Testis (tissue), 3 donors: ENCODE measurements around the gene HS1BP3. TPM values are rescaled to one million over a fixed set of nuclear protein-coding genes. Genes with fewer than 3 reads are reported as not detected.
A peak's percentile ranks its signal among the peaks of the same experiment; 100 is the strongest.

Source experiments
- DNase-seq: peaks from one replicate; pipeline ENCODE4 v3.0.0-alpha.2; 2019
- H3K27ac ChIP-seq, 2 donors: fragments of 200-600 bp; sonication (generic); one replicate each; pipeline ENCODE4 v1.5.1; 2019
- H3K27me3 ChIP-seq: fragments of 200-600 bp; sonication (generic); one replicate; pipeline ENCODE4 v1.5.1; 2019
- H3K36me3 ChIP-seq: fragments of 200-600 bp; sonication (generic); one replicate; pipeline ENCODE4 v1.5.1; 2017; ENCODE audit warnings: low read depth; ENCODE audit errors: missing control alignments
- H3K4me1 ChIP-seq: fragments of 200-600 bp; sonication (generic); one replicate; pipeline ENCODE4 v1.5.1; 2019
- H3K4me3 ChIP-seq, 2 donors: fragments of 200-600 bp; sonication (generic); one replicate each; pipeline ENCODE4 v1.5.1; 2017 to 2019
- H3K9me3 ChIP-seq: fragments of 200-600 bp; sonication (generic); one replicate; pipeline ENCODE4 v1.5.1; 2017
- CTCF ChIP-seq, 3 experiments: fragments of 450-650 bp in 2 of 3; fragments of 200-600 bp in 1 of 3; sonication (generic) in 1 of 3; IDR thresholded peaks; one replicate each; pipeline ENCODE4 v1.5.1; 2016 to 2019; ENCODE audit warnings: antibody characterized with exemption in 3 of 3, mild to moderate bottlenecking in 2 of 3, moderate library complexity in 1 of 3
- POLR2A ChIP-seq: fragments of 450-650 bp; IDR thresholded peaks from one replicate; pipeline ENCODE4 v1.6.1; 2017; ENCODE audit warnings: antibody characterized with exemption, mild to moderate bottlenecking, moderate library complexity
- WGBS, 2 donors: methylation state at CpG; one replicate each; pipeline ENCODE4 v1.1.5; 2018; 5-methylcytosine and 5-hydroxymethylcytosine counted together
- intact Hi-C: fragments of 100-400 bp; cut with DNase I; formaldehyde crosslinking; loops from one replicate; pipeline ENCODE4 v1.15.1; 2023; ENCODE audit warnings: low total_unique reads
- polyA plus RNA-seq: library from polyadenylated mRNA; stranded (reverse); fragments of 350-450 nt; fragmentation: Illumina TruSeq; extraction: RNeasy Lipid Tissue Mini Kit (QIAGEN cat#74804); gene quantifications from one replicate; pipeline ENCODE4 v1.2.3, GENCODE V29; 2014; ENCODE audit warnings: low read depth, low replicate concordance; ENCODE audit not compliant: insufficient read depth
- total RNA-seq, 2 donors: library from RNA; depleted of rRNA; stranded (reverse); fragments of >200 nt; gene quantifications; one replicate each; pipeline ENCODE4 v1.2.3, GENCODE V29; 2016

The HS1BP3 gene
- total and polyA plus RNA-seq, 3 donors from 2014 or later: 23.5 to 31.6 (median 25.0) TPM

GRCh38 chr2:20653695-20654534, 3.0 kb upstream of the HS1BP3 start:
- intact Hi-C loops: no loop called here
- Histone ChIP-seq H3K4me3 (no peak overlapping the region), H3K27ac (no peak overlapping the region), H3K4me1 (peaks cover 17% of the 10 kb centered on the region), H3K9me3 (no peaks in the 10 kb centered on the region), H3K27me3 (no peaks in the 10 kb centered on the region), H3K36me3 (no peaks in the 10 kb centered on the region)
- no peak for DNase-seq
- TF ChIP-seq CTCF (IDR thresholded peaks at IDR 0.05) (no peak), POLR2A (no peak)
- 88 to 92% methylated on average over 7 of the region's 7 CpGs for WGBS, 2 donors

- DNase-seq: no peak
- TF ChIP-seq CTCF (IDR thresholded peaks at IDR 0.05) (no peak), POLR2A (no peak)
- H3K27ac ChIP-seq: no peak overlapping the region
- H3K4me1 ChIP-seq: peaks cover 17% of the 10 kb centered on the region
- WGBS, 2 donors: 88 to 95% methylated on average over 11 of the region's 11 CpGs
- no peak overlapping the region for H3K4me3 ChIP-seq
- H3K36me3 ChIP-seq: no peaks in the 10 kb centered on the region
- no peaks in the 10 kb centered on the region for H3K27me3 ChIP-seq
- no peaks in the 10 kb centered on the region for H3K9me3 ChIP-seq
- intact Hi-C loops: no loop called here
Observed at GRCh38 chr2:20652673-20653575, 2.0 kb upstream of the HS1BP3 start.

GRCh38 chr2:20652141-20652540, 1.2 kb upstream of the HS1BP3 start:
- Histone ChIP-seq H3K9me3 (no peaks in the 10 kb centered on the region), H3K27me3 (no peaks in the 10 kb centered on the region), H3K4me3 (no peak overlapping the region), H3K27ac (no peak overlapping the region), H3K36me3 (no peaks in the 10 kb centered on the region), H3K4me1 (peaks cover 17% of the 10 kb centered on the region)
- 67 to 77% methylated on average over 7 of the region's 7 CpGs for WGBS, 2 donors
- TF ChIP-seq CTCF (IDR thresholded peaks at IDR 0.05) (no peak), POLR2A (no peak)
- DNase-seq: no peak
- intact Hi-C loops: no loop called here

GRCh38 chr2:20651731-20652099, 817 bp upstream of the HS1BP3 start:
- Histone ChIP-seq H3K27me3 (no peaks in the 10 kb centered on the region), H3K36me3 (no peaks in the 10 kb centered on the region), H3K27ac (peak overlapping the region; percentile 57 to 73), H3K4me3 (peak overlapping the region; percentile 80 to 99), H3K9me3 (no peaks in the 10 kb centered on the region), H3K4me1 (peaks cover 17% of the 10 kb centered on the region)
- no peak for DNase-seq
- intact Hi-C loops: no loop called here
- TF ChIP-seq POLR2A (no peak), CTCF (IDR thresholded peaks at IDR 0.05) (no peak)
- 29 to 54% methylated on average over 6 to 7 of the region's 7 CpGs for WGBS, 2 donors
